ENCODE measurements around the gene KCNB1.

KCNB1 gene

GRCh38 chr20:49346682-49347081 is 135.8 kb downstream of the KCNB1 start:
- DNase-seq = no peak

- peak; percentile 57 to 79 for DNase-seq
Measured at GRCh38 chr20:49345524-49345923, 136.9 kb downstream of the KCNB1 start.

GRCh38 chr20:49344975-49345374 is 137.5 kb downstream of the KCNB1 start:
- no peak for DNase-seq

GRCh38 chr20:49344140-49344539 is 138.3 kb downstream of the KCNB1 start:
- DNase-seq = no peak

- no peak for DNase-seq
Measured at GRCh38 chr20:49343246-49343645, 139.2 kb downstream of the KCNB1 start.

- no peak for DNase-seq
Measured at GRCh38 chr20:49340161-49340966, 142.1 kb downstream of the KCNB1 start.

GRCh38 chr20:49339123-49339522 is 143.3 kb downstream of the KCNB1 start:
- no peak for DNase-seq

- DNase-seq = peak; percentile 51 to 80
Measured at GRCh38 chr20:49338061-49338460, 144.4 kb downstream of the KCNB1 start.

GRCh38 chr20:49337357-49337756 is 145.1 kb downstream of the KCNB1 start:
- no peak for DNase-seq

GRCh38 chr20:49336786-49337185 is 145.7 kb downstream of the KCNB1 start:
- no peak for DNase-seq

- no peak for DNase-seq
Measured at GRCh38 chr20:49335476-49335875, 147.0 kb downstream of the KCNB1 start.

GRCh38 chr20:49330701-49331615 is 151.5 kb downstream of the KCNB1 start:
- DNase-seq = no peak

GRCh38 chr20:49328790-49329189 is 153.7 kb downstream of the KCNB1 start:
- DNase-seq = no peak

GRCh38 chr20:49326026-49326425 is 156.4 kb downstream of the KCNB1 start:
- no peak for DNase-seq

- no peak for DNase-seq
Measured at GRCh38 chr20:49324306-49324705, 158.2 kb downstream of the KCNB1 start.

- DNase-seq = peak in 1 of 2 experiments; percentile 28
Measured at GRCh38 chr20:49323622-49324238, 158.7 kb downstream of the KCNB1 start.

- peak; percentile 53 to 75 for DNase-seq
Measured at GRCh38 chr20:49320460-49320859, 162.0 kb downstream of the KCNB1 start.

GRCh38 chr20:49319208-49319809 is 163.2 kb downstream of the KCNB1 start:
- peak in 1 of 2 experiments; percentile 25 for DNase-seq

GRCh38 chr20:49318430-49319207 is 163.8 kb downstream of the KCNB1 start:
- peak in 1 of 2 experiments; percentile 28 for DNase-seq

GRCh38 chr20:49318091-49318429 is 164.4 kb downstream of the KCNB1 start:
- DNase-seq = no peak

GRCh38 chr20:49316704-49317103 is 165.8 kb downstream of the KCNB1 start:
- no peak for DNase-seq

GRCh38 chr20:49315580-49315979 is 166.9 kb downstream of the KCNB1 start:
- no peak for DNase-seq
